Mammary epithelial cell (primary cell): ENCODE data around the gene LCE3A.

ENCODE experiments used
- CTCF ChIP-seq, 2 donors: IDR thresholded peaks in 1 of 2; conservative IDR thresholded peaks in 1 of 2; 2 replicates each; pipeline ENCODE4 v1.5.1; 2011 to 2012; ENCODE audit warnings: inconsistent platforms in 2 of 2, low read length in 2 of 2, mild to moderate bottlenecking in 2 of 2, control low read depth in 1 of 2, low read depth in 1 of 2; ENCODE audit not compliant: insufficient read depth in 1 of 2; ENCODE audit errors: extremely low read depth in 1 of 2
- EZH2 ChIP-seq: IDR thresholded peaks from 2 replicates; pipeline ENCODE4 v1.6.1; 2012; ENCODE audit warnings: low read length, inconsistent platforms, borderline replicate concordance

- TF ChIP-seq CTCF (conservative IDR thresholded peaks at IDR 0.05 in 1 of 2, IDR thresholded peaks at IDR 0.05 in 1 of 2; ENCODE audit: extremely low read depth in 1 of 2, insufficient read depth in 1 of 2, low read depth in 1 of 2, low read length in 2 of 2) (no peak), EZH2 (no peak)
Measured at GRCh38 chr1:152663098-152663497, 40.2 kb upstream of the LCE3A start, which contains the start of gene LCE2D.
